Fibroblast of skin of abdomen (primary cell): Measurements from ENCODE around the gene FIZ1. TPM values are rescaled to one million over a fixed set of nuclear protein-coding genes. Genes with fewer than 3 reads are reported as not detected.

Experiments used
- DNase-seq: peaks from one replicate; pipeline ENCODE4 v3.0.0-alpha.2; 2013
- polyA plus RNA-seq, 2 experiments: library from polyadenylated mRNA; unstranded; fragments of 120-200 nt; gene quantifications; one replicate each; pipeline ENCODE4 v1.2.1, GENCODE V29; 2013; ENCODE audit not compliant: insufficient read length in 2 of 2

Gene FIZ1, protein sequence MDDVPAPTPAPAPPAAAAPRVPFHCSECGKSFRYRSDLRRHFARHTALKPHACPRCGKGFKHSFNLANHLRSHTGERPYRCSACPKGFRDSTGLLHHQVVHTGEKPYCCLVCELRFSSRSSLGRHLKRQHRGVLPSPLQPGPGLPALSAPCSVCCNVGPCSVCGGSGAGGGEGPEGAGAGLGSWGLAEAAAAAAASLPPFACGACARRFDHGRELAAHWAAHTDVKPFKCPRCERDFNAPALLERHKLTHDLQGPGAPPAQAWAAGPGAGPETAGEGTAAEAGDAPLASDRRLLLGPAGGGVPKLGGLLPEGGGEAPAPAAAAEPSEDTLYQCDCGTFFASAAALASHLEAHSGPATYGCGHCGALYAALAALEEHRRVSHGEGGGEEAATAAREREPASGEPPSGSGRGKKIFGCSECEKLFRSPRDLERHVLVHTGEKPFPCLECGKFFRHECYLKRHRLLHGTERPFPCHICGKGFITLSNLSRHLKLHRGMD
- polyA plus RNA-seq (2013, experiment 1 of 2; ENCODE audit: insufficient read length) = 12.0 TPM
- polyA plus RNA-seq (2013, experiment 2 of 2; ENCODE audit: insufficient read length) = 12.5 TPM

DNA sequence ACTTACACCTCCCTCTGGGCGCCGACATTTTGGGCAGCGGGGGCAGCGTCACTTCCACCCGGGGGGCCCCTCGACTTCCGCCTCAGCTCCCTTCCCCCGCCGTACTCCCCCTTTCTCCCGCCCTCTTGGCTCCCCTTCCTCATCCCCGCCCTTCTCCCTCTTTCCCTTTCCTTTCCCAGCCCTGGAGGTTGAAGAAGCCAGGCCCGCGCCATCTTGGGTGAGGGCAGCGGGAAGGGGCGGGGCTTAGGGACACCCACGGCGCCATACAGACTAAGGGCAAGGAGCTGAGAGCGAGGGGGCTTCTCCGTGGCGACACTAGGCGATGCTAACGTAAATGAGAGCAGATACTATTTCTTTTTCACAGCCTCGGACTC, at the start of gene FIZ1:
FIZ1 (minus strand) TSS at position 50 of the 374 bp plus-strand sequence. CDS start 1,652 bp downstream, outside the sequence.
- DNase-seq = peak; percentile 99

DNA sequence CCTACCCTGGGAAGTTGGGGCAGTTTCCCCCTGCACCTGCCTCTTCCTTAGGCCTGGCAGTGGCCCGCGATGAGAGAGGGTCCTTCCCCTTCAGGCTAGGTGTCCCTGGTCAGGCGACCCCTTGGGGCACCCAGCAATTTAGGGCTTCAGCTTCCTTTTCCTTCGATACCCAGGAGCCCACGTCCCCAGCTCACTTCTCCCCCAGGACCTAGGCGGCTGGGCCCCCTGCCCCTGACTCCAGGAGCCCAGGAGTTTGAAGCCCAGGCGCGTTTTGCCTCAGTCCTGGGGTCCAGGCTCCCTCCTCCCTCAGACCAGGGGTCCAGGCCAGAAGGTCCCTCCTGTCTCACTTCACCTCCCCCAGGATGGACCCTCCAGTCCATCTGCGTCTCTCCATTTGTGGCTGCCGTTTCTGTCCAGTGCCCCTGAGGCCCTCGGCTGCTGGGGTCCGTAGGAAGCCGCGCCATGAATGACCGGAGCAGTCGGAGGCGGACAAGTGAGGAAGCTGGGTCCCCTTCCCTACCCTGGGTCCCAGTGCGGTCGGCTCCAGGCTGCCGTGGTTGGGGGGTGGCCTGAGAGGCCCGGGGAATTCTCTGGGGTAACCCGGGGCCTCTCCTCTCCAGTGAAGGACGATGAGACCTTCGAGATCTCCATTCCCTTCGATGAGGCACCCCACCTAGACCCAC, 49.4 kb upstream of the FIZ1 start:
- DNase-seq = no peak

DNA sequence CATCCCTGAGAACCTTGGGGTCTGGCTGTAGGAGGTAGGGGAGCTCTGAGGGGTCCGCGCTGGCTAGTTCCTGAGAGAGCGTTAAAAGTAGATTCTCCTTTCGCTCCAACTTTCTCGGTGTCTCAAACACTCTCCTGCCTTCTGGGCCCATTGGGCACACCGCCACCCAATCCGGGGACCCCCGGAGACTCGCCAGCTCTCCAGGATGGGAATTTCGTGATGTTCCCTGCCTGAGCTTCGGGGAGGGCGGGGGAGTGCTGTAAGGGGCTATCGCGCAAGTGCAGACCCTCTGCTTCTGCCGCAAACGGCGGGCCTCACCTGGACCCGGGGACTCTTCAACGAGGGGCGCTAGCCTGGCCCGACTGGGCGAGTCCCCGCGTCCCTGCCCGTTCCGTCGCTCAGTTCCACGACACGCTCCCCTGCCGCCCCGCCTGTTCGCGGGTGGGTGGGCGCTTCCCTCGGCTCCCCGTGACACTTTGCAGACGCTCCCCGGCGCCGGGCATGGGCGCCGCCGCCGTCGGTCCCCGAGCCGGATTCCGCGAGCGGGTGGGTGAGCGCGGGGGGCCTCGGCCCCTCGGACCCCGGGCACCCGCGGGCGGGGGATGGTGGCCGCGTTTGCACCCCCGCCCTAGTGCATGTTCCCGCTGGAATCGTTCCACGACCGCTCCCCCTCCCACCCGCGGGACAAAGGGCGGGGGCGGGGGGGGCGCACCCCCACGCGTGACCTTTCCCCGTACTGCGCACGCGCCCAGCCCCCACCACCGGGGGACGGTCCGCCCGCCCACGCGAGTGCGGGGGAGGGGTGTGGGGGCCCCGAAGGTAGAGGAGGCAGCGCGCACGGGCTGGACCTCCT, 48.6 kb upstream of the FIZ1 start, which contains the start of gene CCDC106:
CCDC106 (plus strand) TSS at position 481 of the 853 bp plus-strand sequence. CDS start 835 bp downstream, outside the sequence.
- DNase-seq = peak; percentile 82

DNA sequence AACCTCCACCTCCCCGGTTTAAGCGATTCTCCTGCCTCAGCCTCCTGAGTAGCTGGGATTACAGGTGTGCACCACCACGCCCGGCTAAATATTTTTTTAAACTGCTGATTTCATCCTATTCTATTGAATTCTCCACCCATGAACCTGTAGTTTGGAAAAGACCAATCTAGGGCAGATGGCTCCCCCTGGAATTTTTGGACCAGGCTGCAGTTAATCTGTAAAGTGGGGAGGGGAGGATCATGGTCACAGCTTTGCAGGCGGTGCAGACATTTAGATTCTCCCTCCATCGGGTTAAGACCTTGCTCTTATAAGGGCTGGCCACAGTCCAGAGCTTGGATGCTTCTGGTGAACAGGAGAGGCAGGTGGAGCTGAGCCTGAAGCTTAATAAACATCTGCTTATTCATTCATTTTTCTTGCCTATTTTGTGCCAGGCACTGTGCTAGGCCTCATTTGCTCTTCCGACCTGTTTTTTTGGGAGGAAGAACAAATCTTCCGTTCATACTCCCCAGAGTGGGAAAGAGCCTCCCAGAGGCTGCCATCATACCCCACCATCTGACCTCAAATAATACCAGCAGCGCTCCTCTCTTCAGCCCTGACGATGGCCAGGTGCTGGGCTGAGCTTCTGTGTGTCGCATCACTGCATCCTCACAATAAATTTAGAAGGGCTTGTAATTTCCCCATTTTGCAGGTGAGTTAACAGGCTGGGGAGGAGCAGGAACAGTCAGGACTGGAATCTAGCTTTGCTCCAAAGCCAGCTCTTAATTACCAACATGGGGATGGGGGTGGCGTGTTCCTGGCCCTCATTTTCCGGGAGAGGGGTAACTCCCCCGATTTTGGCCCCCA, 47.8 kb upstream of the FIZ1 start:
- no peak for DNase-seq

DNA sequence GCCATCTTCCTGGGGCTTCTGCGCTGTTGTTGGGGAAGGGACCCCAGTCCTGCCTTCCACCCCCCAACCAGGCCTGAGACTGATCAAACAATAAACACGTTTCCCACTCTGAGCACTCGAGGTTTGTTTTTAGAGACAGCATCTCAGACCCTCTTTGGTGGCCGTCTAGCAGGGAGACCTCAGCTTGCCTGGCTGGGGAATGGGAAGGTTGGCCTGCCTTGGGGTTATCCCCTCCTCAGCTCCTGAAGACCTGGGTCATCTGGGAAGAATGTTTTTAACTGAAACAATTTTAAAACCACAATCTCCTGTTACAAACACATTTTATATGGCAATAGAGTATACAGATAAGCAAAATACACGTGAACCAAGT, 46.2 kb upstream of the FIZ1 start:
- no peak for DNase-seq

DNA sequence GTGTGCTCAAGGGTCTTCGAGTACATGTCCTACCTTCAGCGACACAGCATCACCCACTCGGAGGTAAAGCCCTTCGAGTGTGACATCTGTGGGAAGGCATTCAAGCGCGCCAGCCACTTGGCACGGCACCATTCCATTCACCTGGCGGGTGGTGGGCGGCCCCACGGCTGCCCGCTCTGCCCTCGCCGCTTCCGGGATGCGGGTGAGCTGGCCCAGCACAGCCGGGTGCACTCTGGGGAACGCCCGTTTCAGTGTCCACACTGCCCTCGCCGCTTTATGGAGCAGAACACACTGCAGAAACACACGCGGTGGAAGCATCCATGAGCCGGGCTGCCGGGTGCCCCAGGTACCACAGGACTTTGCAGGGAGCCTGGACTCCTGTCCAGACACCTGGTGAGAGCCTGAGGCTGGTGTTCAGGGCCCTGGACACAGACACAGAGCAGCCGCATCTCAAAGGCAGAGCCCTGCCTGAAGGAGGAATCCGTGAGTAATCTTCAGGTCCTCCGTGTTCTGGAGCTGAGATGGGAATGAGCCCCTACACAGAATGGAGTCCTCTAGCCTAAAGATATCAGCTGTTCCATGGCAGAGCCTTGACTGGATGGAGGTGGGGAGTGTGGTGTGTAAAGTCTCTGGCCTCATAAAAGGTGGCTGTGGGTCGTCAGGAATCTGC, 45.7 kb upstream of the FIZ1 start:
- no peak for DNase-seq

DNA sequence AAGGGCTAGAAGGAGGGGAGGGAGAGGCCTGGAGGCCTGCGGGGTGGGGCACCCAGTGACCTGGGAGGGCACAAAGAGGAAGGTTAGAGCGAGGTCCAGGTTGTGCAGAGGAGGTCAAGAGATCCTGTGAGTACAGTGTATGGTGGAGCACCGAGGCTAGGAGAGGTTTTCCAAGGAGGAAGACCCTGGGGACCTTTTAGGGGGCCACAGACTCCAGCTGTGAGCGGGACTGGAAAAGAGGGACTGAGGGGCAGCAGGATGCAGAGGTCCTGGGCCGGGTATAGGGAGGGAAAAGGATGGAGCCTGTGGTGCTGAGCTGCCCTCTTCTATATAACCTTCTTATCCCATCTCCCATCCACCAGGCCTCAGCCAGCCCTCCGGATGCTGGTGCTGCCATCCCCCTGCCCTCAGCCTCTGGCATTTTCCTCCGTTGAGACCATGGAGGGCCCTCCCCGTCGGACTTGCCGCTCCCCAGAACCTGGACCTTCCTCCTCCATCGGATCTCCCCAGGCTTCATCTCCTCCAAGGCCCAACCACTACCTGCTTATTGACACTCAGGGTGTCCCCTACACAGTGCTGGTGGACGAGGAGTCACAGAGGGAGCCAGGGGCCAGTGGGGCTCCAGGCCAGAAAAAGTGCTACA, 45.0 kb upstream of the FIZ1 start:
- DNase-seq = no peak

DNA sequence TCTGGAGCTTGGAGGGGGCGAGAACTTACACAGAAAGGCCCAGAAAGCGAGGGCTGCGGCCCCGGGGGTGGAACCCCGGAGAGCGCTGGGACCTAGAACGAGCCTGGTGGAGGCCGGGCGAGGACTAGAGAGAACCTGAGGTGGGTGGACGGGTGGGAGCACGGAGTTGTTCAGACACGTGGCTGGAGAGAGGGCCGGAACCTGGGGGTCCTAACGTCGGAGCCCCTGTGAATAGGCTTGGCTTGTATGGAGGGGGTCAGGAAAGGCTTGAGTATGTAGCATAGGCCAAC, 44.5 kb upstream of the FIZ1 start:
- DNase-seq = no peak

DNA sequence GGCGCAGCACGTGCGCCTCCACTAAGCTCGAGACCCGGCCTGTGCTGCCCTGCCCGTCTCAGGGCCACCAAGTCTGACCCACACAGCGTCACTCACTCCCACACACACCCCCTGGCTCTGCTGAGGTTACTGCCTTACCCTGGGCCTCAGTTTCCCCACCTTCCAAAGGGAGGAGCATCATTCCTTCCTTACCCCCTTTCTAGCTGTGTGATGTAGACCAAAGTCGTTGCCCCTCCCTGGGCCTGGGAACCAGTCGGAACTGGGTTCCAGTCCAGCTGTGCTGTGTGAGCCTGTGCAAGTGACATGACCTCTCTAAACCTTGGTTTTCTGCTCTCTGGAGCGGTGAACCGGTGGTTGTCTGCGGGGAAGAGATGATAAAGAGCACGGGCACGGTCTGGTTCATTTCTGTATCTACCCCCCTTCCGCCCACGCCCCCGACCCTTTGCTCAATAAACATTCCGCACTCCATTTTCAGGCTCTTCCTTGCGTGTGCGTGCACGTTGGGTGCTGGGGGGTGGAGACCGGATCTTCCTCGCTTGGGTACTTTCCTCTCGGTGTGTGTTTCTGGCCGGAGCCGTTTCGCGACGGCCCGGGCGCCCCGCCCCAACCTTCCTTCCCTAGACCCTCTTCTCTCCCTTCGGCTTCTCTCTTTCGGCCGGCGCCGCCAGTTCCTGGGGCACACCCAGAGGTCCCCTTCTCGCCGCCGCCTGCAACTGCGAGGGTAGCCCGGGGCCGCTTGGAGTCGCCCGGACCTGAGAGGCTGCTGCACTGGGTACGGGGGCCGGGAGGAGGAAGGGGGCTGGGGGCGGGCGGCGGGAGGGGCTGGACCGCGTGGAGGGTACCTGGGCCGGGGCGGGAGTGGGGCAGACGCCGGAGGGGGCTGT, 43.9 kb upstream of the FIZ1 start, which contains the start of gene ZNF581:
ZNF581 (plus strand) TSS at position 647 of the 884 bp plus-strand sequence. CDS start 923 bp downstream, outside the sequence.
- DNase-seq = peak; percentile 70

DNA sequence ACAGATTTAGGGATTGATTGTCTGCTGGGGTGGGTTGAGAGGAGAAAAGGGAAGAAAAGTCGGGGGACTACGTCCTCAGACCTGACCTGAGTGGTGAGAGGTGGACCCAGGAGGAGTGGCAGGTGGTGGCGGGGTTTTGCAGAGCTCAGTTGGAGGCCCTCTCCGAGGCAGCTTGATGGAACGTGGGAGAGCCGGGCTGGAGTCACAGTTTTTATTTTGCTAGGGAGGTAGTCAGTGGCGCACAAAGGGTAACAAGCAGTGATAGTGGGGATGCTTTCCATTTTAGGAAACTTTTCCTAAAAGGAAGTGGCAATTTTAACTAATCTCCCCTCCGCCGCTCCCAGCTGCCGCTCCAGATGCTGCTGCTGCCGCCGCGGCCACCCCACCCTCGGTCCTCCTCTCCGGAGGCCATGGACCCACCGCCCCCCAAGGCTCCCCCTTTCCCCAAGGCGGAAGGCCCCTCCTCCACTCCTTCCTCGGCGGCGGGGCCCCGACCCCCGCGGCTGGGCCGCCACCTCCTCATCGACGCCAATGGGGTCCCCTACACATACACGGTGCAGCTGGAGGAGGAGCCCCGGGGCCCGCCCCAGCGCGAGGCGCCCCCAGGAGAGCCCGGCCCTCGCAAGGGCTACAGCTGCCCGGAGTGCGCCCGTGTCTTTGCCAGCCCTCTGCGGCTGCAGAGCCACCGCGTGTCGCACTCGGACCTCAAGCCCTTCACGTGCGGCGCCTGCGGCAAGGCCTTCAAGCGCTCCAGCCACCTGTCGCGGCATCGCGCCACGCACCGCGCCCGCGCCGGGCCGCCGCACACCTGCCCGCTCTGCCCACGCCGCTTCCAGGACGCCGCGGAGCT, 43.1 kb upstream of the FIZ1 start:
- DNase-seq = no peak

DNA sequence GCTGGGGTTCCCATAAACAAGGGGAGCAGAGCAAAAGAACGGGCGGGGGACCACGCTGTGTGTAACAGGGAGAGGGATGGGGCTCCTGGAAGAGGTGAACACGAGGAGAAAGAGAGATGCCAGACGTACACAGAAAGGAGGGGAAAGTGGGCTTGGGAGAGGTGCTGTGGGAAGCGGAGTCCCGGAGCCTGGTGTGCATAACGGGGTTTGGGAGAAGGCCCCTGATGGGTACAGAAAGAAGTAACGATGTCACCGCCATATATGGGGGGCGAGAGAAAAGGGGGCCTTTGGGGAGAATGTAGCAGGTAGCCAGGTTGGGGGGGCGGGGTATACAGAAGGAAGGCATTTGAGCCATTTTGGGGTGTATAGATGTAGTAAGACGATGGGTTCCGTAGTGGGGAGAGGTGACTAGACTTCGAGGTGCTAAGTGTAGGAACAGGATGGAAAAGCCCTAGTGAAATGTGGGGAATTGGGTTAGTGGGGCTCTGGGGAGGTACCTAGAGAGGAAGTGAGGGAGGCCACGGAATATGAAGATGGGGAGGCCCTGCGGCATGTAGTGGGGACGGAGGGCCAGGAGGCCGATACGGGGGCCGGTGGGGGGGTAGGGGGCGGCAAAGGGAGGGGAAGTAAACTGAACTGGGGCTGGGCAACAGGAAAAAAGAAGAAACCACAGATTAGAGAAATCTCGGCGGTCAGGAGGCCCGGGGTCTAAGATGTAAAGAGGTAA, 42.3 kb upstream of the FIZ1 start:
- peak; percentile 18 for DNase-seq

DNA sequence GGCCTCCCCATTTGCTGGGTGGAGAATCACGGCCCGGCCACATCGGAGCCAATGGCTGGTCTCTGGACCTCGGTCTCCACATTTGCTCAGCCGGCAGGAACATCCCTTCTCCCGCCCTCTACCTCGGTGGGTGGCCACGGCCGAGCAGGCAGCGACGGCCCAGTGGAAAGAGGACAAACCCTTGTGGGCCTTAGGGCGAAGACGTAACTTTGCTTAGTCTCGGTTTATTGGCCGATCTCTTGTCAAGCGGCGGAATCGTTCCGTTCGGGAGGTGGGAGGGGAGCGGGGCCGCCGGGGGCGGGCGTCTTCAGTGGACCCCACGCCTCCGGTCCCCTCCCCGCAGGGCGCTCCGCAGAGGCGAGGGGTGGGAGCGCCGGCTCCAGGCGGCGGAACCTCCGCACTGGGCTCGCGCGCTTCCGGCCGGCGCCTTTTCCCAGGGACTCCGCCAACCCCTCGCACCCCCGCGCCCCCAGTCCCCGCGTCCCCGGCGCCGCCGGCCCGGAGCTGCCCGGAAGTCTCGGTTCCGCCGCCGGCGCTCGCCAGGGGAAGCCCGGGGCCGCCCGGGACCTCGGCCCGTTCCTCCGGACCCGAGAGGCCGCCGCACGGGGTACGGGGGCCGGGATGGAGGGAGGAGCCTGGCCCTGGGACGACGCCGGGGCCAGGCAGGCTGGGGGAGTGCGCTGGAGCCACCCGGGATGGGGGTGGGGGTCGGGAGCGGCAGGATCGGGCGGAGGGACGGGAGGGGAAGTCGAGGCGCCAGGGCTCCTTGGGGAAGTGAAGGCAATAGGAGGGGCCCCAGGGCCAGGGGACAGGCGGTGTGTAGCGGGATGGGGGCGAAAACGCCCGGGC, 41.5 kb upstream of the FIZ1 start, which contains the start of gene ZNF580:
ZNF580 (plus strand) TSS at position 426 of the 849 bp plus-strand sequence. CDS start 1,507 bp downstream, outside the sequence.
- DNase-seq = peak; percentile 84

DNA sequence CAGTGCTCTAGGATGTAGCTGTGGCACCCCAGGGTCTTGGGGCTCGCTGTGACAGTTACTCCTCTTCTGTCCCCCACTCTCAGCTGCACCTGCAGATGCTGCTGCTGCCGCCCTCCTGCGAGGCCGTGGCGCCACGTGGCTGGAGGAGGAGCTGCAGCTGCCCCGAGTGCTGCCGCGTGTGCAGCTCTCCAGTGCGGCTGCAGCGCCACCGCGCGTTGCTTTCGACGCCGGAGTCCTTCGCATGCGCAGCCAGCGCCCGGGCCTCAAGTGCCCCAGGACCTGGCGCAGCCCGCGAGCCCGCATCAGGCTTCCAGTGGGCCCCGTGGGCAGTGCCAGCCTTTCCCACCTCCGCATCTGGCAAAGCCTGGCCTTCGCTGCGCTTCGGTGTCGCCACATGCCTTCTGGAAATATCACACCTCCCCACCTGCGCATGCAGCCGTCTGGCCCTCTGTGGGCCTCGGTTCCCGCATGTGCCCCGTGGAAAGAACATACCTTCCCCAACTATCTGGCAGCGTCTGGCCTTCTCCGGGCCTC, 40.8 kb upstream of the FIZ1 start:
- peak; percentile 75 for DNase-seq

DNA sequence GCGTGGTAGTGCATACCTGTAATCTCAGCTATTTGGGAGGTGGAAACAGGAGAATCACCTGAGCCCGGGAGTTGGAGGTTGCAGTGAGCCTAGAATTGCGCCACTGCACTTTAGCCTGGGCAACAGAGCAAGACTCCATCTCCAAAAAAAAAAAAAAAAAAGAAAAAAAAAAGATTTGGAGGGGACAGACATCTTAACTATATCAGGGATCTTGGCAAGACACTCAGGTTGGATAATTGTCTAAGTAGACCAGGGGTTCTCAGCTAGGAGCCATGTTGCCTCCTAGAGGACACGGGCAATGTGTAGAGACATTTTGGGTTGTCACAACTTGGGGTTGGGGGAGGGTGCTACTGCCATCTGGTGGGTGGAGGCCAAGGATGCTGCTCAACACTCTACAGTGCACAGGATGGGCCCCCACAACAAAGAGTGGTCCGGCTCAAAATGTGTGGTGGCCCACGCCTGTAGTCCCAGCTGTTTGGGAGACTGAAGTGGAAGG, 39.6 kb upstream of the FIZ1 start:
- DNase-seq = peak; percentile 40

DNA sequence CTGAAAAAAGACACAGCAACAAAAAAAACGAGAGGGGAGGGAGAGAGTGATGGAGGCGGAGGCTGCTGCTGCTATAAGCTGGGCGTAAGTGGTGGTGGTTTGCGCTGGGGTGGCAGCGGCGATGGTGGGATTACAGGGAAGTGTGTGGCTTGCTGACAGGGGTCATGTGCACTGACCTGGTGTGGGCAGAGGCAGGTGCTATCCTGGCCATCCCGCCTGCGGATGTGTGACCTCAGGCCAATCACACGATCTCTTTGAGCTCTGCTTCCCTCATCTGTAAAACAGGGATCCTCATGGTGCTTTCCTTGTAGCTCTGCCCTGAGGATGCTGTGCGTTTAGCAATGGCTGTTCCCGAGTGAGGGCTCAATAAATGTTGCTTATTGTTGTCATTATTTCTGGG, 38.2 kb upstream of the FIZ1 start:
- no peak for DNase-seq

DNA sequence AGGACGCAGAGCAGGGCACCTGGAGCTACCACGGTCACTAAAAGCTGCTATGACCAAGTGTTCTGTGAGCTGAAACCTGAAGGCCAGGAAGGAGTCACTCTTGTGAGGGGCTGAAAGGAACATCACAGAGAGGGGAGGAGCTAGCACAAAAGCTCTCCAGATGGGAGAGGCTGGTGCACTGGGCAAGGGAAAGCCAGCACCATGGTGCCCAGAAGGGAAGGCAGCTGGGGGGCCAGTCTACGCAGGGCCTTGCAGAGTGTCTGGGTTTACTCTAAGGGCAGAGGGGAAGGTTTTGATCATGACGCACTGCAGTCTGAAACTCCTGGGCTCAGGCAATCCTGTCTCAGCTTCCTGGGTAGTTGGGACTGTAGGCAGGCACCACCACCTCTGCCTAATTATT, 37.4 kb upstream of the FIZ1 start:
- DNase-seq = no peak
